Transverse colon (tissue), 4 donors: ENCODE data around the gene PCNT.

ENCODE experiments used
- CTCF ChIP-seq, 5 experiments: fragments of 200-600 bp in 3 of 5; fragments of 450-650 bp in 2 of 5; sonication (generic) in 3 of 5; IDR thresholded peaks; 1 replicate in 2 of 5; 2 replicates in 3 of 5; pipeline ENCODE4 v1.5.1; 2016 to 2017; ENCODE audit warnings: antibody characterized with exemption in 5 of 5, inconsistent platforms in 3 of 5, mild to moderate bottlenecking in 2 of 5, moderate library complexity in 1 of 5
- EP300 ChIP-seq: sonication (generic); formaldehyde crosslinking; IDR thresholded peaks from one replicate; pipeline ENCODE4 v1.6.1; 2017; ENCODE audit warnings: antibody characterized with exemption, low read depth
- POLR2A ChIP-seq: fragments of 450-650 bp; IDR thresholded peaks from one replicate; pipeline ENCODE4 v1.6.1; 2016; ENCODE audit warnings: antibody characterized with exemption, mild to moderate bottlenecking, moderate library complexity
- POLR2AphosphoS5 ChIP-seq, 3 donors: sonication (generic); formaldehyde crosslinking; IDR thresholded peaks; one replicate each; pipeline ENCODE4 v1.6.1; 2016; ENCODE audit warnings: antibody characterized with exemption in 3 of 3

DNA sequence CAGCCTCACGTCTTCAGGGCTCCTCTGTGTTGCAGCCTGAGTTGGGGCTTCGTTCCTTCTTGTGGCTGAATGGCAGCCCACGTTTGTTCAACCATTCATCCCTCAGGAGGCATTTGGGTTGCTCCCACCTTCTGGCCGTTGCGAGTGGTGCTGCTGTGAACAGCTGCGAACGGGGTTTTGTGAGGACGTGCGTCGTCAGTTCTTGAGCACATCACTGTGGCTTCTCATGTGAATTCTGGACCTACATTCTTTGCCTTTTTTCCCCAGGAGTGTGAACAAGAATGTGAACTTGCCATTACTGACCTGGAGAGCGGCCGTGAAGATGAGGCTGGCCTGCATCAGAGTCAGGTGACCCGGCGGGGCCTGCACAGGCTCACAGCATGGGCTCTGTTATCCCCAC lies 21.9 kb downstream of the PCNT start:
- TF ChIP-seq CTCF (IDR thresholded peaks at IDR 0.05) (no peak), POLR2A (no peak), POLR2AphosphoS5 (IDR thresholded peaks at IDR 0.05) (no peak), EP300 (no peak)
